Choroid plexus epithelial cell (primary cell): Measurements from ENCODE around the gene CSHL1.

Experiments used
- DNase-seq: peaks from one replicate; pipeline ENCODE4 v3.0.0-alpha.2; 2010; ENCODE audit warnings: low read depth
- H3K4me3 ChIP-seq: 2 replicates; pipeline ENCODE4 v1.5.1; 2011; ENCODE audit warnings: low read depth, mild to moderate bottlenecking, control low read depth, low read length, moderate library complexity
- TF ChIP-seq, protein P1 (sequence below): conservative IDR thresholded peaks from 2 replicates; pipeline ENCODE4 v1.5.1; 2011; ENCODE audit warnings: low read depth, mild to moderate bottlenecking, control low read depth, inconsistent platforms, low read length, moderate library complexity

CSHL1 gene

DNA sequence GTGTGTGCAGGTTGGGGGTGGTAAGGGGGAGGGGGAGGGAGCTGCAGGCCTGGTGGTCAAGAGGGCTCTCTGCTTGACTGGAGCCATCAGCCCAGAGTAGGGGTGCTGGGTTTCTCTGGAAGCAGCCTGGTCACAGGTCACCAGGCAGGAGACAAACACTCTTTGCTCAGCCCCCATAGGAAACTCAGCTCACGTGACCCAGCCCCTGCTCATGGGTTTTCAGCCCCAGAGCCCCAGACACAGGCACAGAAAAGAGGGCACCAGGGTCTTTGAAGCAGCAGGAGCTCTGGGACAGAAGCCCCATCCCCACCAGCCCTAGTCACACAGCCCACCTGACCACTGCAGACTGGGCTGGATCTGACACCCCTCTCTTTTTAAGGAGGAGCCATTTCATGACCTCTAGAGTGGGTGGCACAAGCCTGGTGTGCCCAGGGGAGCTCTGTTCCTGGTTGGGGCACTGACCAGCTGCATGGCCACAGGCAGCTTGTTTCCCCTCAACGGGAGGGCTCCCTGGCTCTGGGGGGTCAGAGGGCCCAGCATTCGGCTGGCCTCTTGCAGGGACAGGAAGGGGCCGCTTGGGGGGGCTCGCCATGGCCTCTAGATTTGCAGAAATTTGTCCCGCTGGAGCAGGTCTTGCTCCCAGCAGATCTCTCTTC is 34.9 kb upstream of the CSHL1 start:
- no peak overlapping the region for H3K4me3 ChIP-seq
- TF ChIP-seq, protein P1, sequence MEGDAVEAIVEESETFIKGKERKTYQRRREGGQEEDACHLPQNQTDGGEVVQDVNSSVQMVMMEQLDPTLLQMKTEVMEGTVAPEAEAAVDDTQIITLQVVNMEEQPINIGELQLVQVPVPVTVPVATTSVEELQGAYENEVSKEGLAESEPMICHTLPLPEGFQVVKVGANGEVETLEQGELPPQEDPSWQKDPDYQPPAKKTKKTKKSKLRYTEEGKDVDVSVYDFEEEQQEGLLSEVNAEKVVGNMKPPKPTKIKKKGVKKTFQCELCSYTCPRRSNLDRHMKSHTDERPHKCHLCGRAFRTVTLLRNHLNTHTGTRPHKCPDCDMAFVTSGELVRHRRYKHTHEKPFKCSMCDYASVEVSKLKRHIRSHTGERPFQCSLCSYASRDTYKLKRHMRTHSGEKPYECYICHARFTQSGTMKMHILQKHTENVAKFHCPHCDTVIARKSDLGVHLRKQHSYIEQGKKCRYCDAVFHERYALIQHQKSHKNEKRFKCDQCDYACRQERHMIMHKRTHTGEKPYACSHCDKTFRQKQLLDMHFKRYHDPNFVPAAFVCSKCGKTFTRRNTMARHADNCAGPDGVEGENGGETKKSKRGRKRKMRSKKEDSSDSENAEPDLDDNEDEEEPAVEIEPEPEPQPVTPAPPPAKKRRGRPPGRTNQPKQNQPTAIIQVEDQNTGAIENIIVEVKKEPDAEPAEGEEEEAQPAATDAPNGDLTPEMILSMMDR: no peak
- no peak for DNase-seq

DNA sequence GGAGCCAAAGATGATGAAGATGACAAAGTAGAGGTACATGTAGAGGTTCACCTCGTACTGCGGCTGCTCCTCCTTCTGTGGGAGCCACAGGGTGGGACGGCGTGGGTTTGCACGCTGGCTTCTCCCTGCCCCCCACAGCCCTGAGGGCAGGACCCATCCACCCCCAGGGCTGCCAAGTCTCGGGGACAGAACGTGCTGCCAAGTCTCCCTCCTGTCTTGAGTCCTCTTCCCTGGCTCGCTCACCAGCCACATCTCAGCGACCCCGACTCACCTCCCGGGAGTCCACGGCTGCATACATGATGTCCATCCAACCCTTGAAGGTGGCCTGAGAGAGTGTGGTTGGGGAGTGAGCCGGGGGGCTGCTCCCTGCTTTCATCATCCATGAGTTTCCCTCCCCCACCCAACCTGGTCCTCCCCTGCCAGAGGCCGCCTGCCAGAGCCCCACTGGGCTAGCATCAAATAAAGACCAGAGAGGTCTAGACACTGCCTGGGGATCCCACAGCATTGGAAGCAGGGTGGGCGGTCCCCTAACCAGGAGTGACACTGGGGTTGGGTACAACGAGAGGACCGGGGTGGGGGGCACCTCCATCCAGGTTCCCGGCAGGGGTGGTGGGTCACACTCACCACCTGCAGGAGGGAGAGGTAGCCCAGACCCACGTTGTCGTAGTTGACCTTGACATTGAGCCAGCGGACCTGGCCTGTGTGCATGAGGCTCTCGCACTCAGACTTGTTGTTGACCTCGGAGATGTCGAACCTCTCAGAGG is 33.9 kb upstream of the CSHL1 start:
- H3K4me3 ChIP-seq: no peak overlapping the region
- TF ChIP-seq, protein P1: no peak
- DNase-seq: no peak

DNA sequence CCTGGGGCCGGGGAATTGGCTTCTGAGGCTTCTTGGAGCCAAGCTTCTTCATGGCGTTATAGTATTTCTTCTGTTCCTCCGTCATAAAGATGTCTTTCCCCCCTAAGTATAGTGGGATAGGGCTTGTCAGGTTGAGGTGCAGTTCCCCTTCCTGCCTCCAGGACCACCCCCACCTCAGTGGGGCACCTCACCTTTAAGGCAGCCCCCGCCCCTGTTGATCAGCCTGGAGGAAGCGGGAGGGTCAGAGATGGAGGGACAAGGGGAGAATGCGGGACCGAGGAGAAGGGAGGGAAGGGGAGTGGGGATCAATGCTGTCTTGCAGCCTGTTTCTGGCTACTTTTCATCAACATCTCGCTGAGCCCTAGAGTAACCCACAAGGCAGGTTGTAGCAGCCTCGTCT is 32.7 kb upstream of the CSHL1 start:
- no peak for DNase-seq
- TF ChIP-seq, protein P1: peak; percentile 21
- H3K4me3 ChIP-seq: no peak overlapping the region

DNA sequence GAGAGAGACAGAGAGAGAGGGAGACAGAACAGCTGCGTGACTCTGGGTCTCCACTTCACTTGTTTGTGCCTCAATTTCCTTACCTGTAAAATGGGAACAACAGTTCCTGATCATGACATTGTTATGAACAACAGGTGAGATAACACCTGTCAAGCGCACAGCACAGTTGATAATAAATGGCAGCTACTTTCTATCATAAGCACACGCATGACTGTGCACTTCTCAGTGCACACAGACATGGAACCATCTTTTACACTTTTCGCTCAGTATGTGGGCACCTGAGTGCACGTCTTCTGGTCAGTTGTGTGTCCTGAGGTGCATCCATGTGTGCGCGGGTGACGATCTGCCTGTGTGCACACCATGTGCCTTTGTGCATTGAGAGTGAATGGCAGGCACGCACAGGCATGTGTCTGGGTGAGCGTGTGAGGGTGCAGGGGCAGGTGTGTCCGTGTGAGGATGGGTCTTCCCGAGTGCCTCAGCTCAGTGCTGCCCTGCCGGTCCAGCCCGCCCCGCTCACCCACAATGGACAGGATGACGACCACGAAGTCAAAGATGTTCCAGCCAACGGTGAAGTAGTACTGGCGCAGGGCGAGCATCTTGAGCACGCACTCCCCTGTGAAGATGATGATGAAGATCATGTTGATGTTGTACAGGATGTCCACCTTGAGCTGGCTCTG is 31.4 kb upstream of the CSHL1 start:
- no peak for DNase-seq
- no peak overlapping the region for H3K4me3 ChIP-seq
- TF ChIP-seq, protein P1: no peak

DNA sequence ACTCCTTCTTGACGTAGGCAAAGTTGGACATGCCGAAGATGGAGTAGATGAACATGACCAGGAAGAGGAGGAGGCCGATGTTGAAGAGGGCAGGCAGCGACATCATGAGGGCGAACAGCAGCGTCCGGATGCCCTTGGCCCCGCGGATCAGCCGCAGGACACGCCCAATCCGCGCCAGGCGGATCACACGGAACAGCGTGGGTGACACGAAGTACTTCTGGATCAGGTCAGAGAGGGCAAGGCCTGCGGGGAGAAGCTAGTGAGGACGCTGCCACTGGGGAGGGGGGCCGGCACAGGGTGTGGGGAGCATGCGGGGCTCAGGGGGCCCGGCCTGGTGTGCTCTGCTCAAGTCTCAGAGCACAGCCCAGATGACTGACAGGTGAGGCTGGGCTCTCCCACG is 30.7 kb upstream of the CSHL1 start:
- no peak for DNase-seq
- H3K4me3 ChIP-seq: no peak overlapping the region
- TF ChIP-seq, protein P1: no peak

DNA sequence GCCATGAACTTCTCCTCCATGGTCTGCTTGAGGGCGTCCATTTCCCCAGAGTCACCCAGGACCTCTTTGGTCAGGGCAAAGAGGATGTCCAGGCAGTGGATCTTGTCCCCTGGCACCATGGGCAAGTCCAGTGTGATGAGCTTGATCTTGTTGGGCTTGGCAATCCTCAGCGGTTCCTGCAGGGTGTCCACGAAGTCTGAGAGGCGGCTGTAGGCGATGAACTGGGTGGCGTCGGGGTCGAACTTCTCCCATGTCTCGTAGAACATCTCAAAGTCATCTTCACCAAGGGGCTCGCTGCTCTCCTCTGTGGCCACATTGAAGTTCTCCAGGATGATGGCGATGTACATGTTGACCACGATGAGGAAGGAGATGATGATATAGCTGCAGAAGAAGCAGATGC is 30.1 kb upstream of the CSHL1 start:
- no peak overlapping the region for H3K4me3 ChIP-seq
- TF ChIP-seq, protein P1: no peak
- DNase-seq: no peak
